Trophoblast cell (in vitro differentiated cells and primary cell): ENCODE data around the gene FMOD.
A peak's percentile ranks its signal among the peaks of the same experiment; 100 is the strongest.

Experiments
- DNase-seq, 2 donors: peaks; one replicate each; pipeline ENCODE4 v3.0.0-alpha.2; 2016
- H2AFZ ChIP-seq: 2 replicates; pipeline ENCODE4 v1.6.1; 2013; ENCODE audit warnings: low read length, moderate library complexity, mild to moderate bottlenecking; ENCODE audit not compliant: insufficient read depth, poor library complexity
- H2AK5ac ChIP-seq: 2 replicates; pipeline ENCODE4 v1.6.1; 2013; ENCODE audit warnings: mild to moderate bottlenecking, low read length
- H2BK120ac ChIP-seq: 2 replicates; pipeline ENCODE4 v1.6.1; 2013; ENCODE audit warnings: low read length, mild to moderate bottlenecking, moderate library complexity; ENCODE audit not compliant: insufficient read depth, poor library complexity
- H2BK12ac ChIP-seq: 2 replicates; pipeline ENCODE4 v1.6.1; 2013; ENCODE audit warnings: mild to moderate bottlenecking, low read length, moderate library complexity
- H2BK5ac ChIP-seq: 2 replicates; pipeline ENCODE4 v1.6.1; 2013; ENCODE audit warnings: low read length, low read depth, moderate library complexity, mild to moderate bottlenecking; ENCODE audit not compliant: poor library complexity
- H3K14ac ChIP-seq: 2 replicates; pipeline ENCODE4 v1.6.1; 2013; ENCODE audit warnings: mild to moderate bottlenecking, low read length
- H3K18ac ChIP-seq: 2 replicates; pipeline ENCODE4 v1.6.1; 2013; ENCODE audit warnings: mild to moderate bottlenecking, low read length
- H3K23ac ChIP-seq: 2 replicates; pipeline ENCODE4 v1.6.1; 2013; ENCODE audit warnings: low read length
- H3K27ac ChIP-seq: 2 replicates; pipeline ENCODE4 v1.5.1; 2013; ENCODE audit warnings: low read depth, mild to moderate bottlenecking, inconsistent platforms, low read length, moderate library complexity
- H3K27me3 ChIP-seq: 2 replicates; pipeline ENCODE4 v1.6.1; 2013; ENCODE audit warnings: inconsistent platforms, mild to moderate bottlenecking, low read length, moderate library complexity; ENCODE audit not compliant: insufficient read depth
- H3K36me3 ChIP-seq, 2 experiments: 1 replicate in 1 of 2; 2 replicates in 1 of 2; pipeline ENCODE4 v1.6.1; 2013; ENCODE audit warnings: low read length in 2 of 2, mild to moderate bottlenecking in 2 of 2, moderate library complexity in 1 of 2; ENCODE audit not compliant: insufficient read depth in 2 of 2, control insufficient read depth in 1 of 2
- H3K4ac ChIP-seq: 2 replicates; pipeline ENCODE4 v1.6.1; 2013; ENCODE audit warnings: low read depth, mild to moderate bottlenecking, low read length, moderate library complexity
- H3K4me1 ChIP-seq, 2 experiments: 1 replicate in 1 of 2; 2 replicates in 1 of 2; pipeline ENCODE4 v1.6.1; 2013; ENCODE audit warnings: low read length in 2 of 2, mild to moderate bottlenecking in 2 of 2, moderate library complexity in 1 of 2; ENCODE audit not compliant: insufficient read depth in 2 of 2, control insufficient read depth in 1 of 2
- H3K4me2 ChIP-seq: 2 replicates; pipeline ENCODE4 v1.6.1; 2013; ENCODE audit warnings: inconsistent platforms, mild to moderate bottlenecking, low read length, moderate library complexity
- H3K4me3 ChIP-seq: 2 replicates; pipeline ENCODE4 v1.5.1; 2013; ENCODE audit warnings: mild to moderate bottlenecking, low read depth, low read length, inconsistent platforms
- H3K79me1 ChIP-seq: one replicate; pipeline ENCODE4 v1.6.1; 2013; ENCODE audit warnings: low read length
- H3K79me2 ChIP-seq: 2 replicates; pipeline ENCODE4 v1.6.1; 2013; ENCODE audit warnings: low read length, mild to moderate bottlenecking; ENCODE audit not compliant: control insufficient read depth, insufficient read depth, poor library complexity
- H3K9ac ChIP-seq: 2 replicates; pipeline ENCODE4 v1.6.1; 2013; ENCODE audit warnings: mild to moderate bottlenecking, low read length
- H3K9me3 ChIP-seq: 2 replicates; pipeline ENCODE4 v1.6.1; 2013; ENCODE audit warnings: low read depth, mild to moderate bottlenecking, control low read depth, inconsistent platforms, low read length; ENCODE audit not compliant: insufficient read depth
- H4K12ac ChIP-seq: 2 replicates; pipeline ENCODE4 v1.6.1; 2013; ENCODE audit warnings: low read depth, mild to moderate bottlenecking, low read length, moderate library complexity
- H4K8ac ChIP-seq: 2 replicates; pipeline ENCODE4 v1.6.1; 2013; ENCODE audit warnings: low read depth, mild to moderate bottlenecking, low read length, moderate library complexity
- H4K91ac ChIP-seq: one replicate; pipeline ENCODE4 v1.6.1; 2013; ENCODE audit warnings: low read depth, mild to moderate bottlenecking, low read length, moderate library complexity
- WGBS: extraction: QIAGEN DNeasy Blood & Tissue Kit; methylation state at CpG from one replicate; pipeline ENCODE4 v1.1.7; 2013; ENCODE audit warnings: missing lambda C conversion rate; ENCODE audit not compliant: insufficient read length, insufficient coverage; ENCODE audit errors: extremely low coverage; 5-methylcytosine and 5-hydroxymethylcytosine counted together

Gene FMOD

DNA sequence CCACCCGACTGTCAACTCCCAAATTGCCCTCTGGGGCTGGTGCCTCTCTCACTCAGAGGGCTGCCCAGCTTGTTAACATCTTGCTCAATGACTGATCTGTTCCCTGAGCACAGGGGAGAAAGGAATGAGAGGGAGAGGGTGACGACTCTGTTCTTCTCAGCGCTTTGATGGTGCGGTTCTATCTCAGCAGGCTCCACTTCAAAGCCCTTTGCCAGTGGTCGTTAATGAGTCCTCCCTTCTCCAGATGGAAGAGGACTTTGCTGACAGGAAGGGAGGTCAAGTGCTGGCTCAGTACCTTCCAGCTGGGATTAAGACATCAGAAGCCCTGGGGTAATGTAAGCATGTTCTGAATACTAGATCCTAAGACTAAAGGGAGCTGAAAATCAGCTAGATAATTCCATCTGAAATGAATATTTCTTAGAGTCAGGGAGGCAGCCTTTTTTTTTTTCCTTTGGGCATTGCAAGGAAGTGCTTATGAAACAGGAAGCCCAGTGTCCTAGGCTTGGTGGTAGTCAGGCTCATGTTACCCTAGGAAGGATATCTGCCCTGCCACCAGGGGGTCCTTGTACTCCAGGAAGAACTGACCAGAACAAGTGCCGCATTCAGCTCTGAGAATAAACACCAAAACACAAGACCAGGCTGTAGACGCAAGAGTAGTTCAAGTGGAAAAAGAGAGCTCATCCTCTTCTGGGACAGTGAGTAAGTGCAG, 4.7 kb downstream of the FMOD start:
- no peaks in the 10 kb centered on the region for H3K4me1 ChIP-seq
- no peaks in the 10 kb centered on the region for H3K79me1 ChIP-seq
- no peak overlapping the region for H3K14ac ChIP-seq
- H2AFZ ChIP-seq, result no peak overlapping the region
- H2BK120ac ChIP-seq, result no peak overlapping the region
- H3K4ac ChIP-seq, result no peak overlapping the region
- no peak overlapping the region for H2BK5ac ChIP-seq
- no peaks in the 10 kb centered on the region for H3K27me3 ChIP-seq
- H3K27ac ChIP-seq, result no peak overlapping the region
- no peak overlapping the region for H4K91ac ChIP-seq
- H2AK5ac ChIP-seq, result no peak overlapping the region
- H3K9me3 ChIP-seq, result no peaks in the 10 kb centered on the region
- H4K12ac ChIP-seq, result no peak overlapping the region
- H3K79me2 ChIP-seq, result no peaks in the 10 kb centered on the region
- no peak overlapping the region for H4K8ac ChIP-seq
- H3K18ac ChIP-seq, result no peak overlapping the region
- no peaks in the 10 kb centered on the region for H3K36me3 ChIP-seq
- no peak overlapping the region for H2BK12ac ChIP-seq
- no peak overlapping the region for H3K4me3 ChIP-seq
- no peak for DNase-seq
- H3K23ac ChIP-seq, result no peak overlapping the region
- no peak overlapping the region for H3K4me2 ChIP-seq
- no CpG with 5 or more reads among the region's 7 CpGs for WGBS
- H3K9ac ChIP-seq, result no peak overlapping the region

DNA sequence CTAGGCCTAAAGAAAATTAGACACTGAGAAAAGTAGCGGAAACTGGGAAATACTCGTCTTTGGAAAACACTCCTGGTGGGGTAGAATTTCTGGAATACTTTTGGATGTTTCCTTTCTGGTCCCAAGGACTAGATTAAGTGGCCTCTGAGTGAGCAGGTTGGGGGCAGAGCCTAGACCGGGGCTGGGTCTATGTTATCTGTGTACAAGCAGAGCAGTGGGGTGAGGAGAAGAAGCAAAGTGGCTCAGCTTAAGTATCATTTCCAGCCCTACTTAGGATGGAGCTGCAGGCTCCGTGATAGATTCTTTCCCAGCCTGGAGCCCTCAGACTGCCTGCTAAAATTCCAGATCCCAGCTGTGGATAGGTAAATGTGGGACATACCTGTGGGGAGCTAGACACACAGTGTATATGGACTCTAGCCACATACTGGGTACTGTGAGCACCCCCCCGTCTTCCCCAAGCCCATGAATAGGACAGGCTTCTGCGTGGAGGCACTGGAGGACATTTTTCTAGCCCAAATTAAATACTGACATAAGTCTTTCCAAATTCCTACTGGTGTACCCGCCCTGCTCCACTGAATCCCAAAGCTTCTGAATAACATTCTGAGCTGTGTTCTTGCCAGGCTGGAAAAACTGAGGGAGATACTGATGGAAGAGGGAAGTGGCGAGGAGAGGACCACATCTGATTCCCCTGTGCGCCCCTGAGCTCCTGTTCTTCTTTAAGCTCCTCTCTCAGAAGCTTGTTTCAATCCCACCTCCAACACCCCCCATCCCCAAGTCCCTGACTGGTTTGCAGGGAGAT, 6.8 kb downstream of the FMOD start:
- H3K4me3 ChIP-seq, result no peak overlapping the region
- H3K79me1 ChIP-seq, result no peaks in the 10 kb centered on the region
- H2AK5ac ChIP-seq, result no peak overlapping the region
- H3K9ac ChIP-seq, result no peak overlapping the region
- H3K4me2 ChIP-seq, result no peak overlapping the region
- no peaks in the 10 kb centered on the region for H3K9me3 ChIP-seq
- no peaks in the 10 kb centered on the region for H3K36me3 ChIP-seq
- WGBS, result no CpG with 5 or more reads among the region's 9 CpGs
- no peaks in the 10 kb centered on the region for H3K27me3 ChIP-seq
- no peak overlapping the region for H3K27ac ChIP-seq
- no peak for DNase-seq
- H2AFZ ChIP-seq, result no peak overlapping the region
- no peak overlapping the region for H3K4ac ChIP-seq
- no peak overlapping the region for H3K14ac ChIP-seq
- H4K12ac ChIP-seq, result no peak overlapping the region
- H3K18ac ChIP-seq, result no peak overlapping the region
- H3K4me1 ChIP-seq, result no peaks in the 10 kb centered on the region
- no peak overlapping the region for H2BK12ac ChIP-seq
- no peaks in the 10 kb centered on the region for H3K79me2 ChIP-seq
- H3K23ac ChIP-seq, result no peak overlapping the region
- no peak overlapping the region for H4K91ac ChIP-seq
- no peak overlapping the region for H2BK5ac ChIP-seq
- H4K8ac ChIP-seq, result no peak overlapping the region
- no peak overlapping the region for H2BK120ac ChIP-seq

DNA sequence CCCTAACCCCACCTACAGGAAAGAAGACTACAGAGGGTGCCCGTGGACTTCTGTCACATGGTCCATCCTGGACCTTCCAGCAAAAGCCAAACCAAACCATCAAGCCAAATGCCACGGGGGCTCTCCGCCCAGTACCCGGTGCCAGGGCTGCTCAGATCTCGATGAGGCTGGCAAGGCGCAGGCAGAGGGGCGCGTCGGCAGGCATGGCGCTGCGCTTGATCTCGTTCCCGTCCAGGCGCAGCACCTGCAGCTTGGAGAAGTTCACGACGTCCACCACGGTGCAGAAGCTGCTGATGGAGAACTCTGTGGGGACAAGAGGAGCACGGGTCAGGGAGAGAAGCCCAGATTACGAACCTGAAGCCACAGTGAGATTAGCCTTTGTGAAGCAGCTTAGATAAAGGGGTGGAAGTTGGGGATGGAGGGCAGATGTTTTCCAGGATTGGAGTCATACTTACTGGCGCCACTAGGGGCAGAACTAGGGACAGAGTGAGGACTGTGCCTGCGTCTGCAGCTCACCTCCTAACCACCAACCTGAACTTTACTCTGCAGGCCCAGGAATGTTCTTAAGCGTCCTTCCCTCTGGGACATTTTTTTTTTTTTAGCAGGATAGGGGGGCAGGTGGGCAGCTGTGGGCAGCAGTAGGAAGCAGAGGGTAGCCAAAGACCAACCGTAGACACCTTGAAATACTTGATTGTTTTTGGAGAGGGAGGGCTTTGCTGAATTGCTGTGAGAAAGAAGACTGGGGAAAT, 8.6 kb downstream of the FMOD start:
- WGBS, result no CpG with 5 or more reads among the region's 23 CpGs
- DNase-seq, result peak; percentile 34 to 72
- Histone ChIP-seq H3K4me1 (no peaks in the 10 kb centered on the region), H3K4me3 (no peak overlapping the region), H2AK5ac (no peak overlapping the region), H3K27me3 (no peaks in the 10 kb centered on the region), H2BK120ac (no peak overlapping the region), H4K12ac (no peak overlapping the region), H2AFZ (no peak overlapping the region), H3K79me1 (no peaks in the 10 kb centered on the region), H4K91ac (no peak overlapping the region), H3K23ac (no peak overlapping the region), H3K4me2 (no peak overlapping the region), H3K14ac (no peak overlapping the region), H3K18ac (no peak overlapping the region), H3K36me3 (no peaks in the 10 kb centered on the region), H3K79me2 (no peaks in the 10 kb centered on the region), H3K9ac (no peak overlapping the region), H2BK12ac (no peak overlapping the region), H3K27ac (no peak overlapping the region), H2BK5ac (no peak overlapping the region), H3K4ac (no peak overlapping the region), H3K9me3 (no peaks in the 10 kb centered on the region), H4K8ac (no peak overlapping the region)

DNA sequence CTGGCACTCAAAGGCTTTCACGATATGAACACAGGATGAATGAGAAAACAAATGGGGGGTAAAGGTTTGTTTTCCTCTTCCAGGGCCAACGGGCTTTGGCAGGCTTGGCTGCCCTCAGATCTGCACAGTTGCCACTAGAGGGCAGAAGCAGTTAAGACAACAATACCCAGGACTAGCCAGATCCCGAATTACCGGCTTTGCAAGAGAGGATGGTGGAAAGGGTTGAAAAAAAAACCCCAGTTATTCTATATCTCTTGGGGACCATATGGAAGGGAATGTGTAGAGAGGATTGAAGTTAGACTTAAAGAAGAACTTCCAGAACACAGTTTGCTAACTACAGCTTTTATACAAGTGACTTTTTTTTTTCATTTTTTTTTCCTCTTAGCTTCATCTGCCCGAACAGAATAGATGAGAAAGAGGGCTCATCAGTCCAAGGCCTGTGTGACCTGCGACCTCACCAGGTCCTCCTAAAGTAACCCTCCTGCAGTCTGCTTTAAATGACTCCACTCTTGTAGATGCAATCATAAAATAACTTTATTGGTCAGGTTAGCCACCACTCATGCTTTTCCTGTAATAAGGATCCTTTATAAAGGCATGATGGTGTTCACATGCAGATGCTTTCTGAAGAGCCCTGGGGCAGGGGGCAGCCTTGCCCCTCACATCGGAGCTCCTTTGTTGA, 10.7 kb downstream of the FMOD start:
- no peak overlapping the region for H3K4me3 ChIP-seq
- no peaks in the 10 kb centered on the region for H3K27me3 ChIP-seq
- H3K4ac ChIP-seq, result no peak overlapping the region

More for the DNA sequence above, 10.7 kb downstream of the FMOD start:
- Histone ChIP-seq H3K27ac (no peak overlapping the region), H2AK5ac (no peak overlapping the region), H2AFZ (no peak overlapping the region), H3K18ac (no peak overlapping the region), H3K9me3 (no peaks in the 10 kb centered on the region), H3K9ac (no peak overlapping the region), H3K4me1 (peaks cover 0 to 3% of the 10 kb centered on the region in 2 experiments), H4K91ac (no peak overlapping the region), H4K12ac (no peak overlapping the region), H3K79me1 (no peaks in the 10 kb centered on the region), H3K4me2 (no peak overlapping the region), H3K14ac (no peak overlapping the region), H2BK12ac (no peak overlapping the region), H3K23ac (no peak overlapping the region), H2BK120ac (no peak overlapping the region), H2BK5ac (no peak overlapping the region), H3K36me3 (no peaks in the 10 kb centered on the region), H4K8ac (no peak overlapping the region), H3K79me2 (no peaks in the 10 kb centered on the region)
- WGBS, result no CpG with 5 or more reads among the region's 7 CpGs
- DNase-seq, result peak; percentile 58 to 90
